Measurements from ENCODE around the gene SRRM4. TPM values are rescaled to one million over a fixed set of nuclear protein-coding genes. Genes with fewer than 3 reads are reported as not detected.
A peak's percentile ranks its signal among the peaks of the same experiment; 100 is the strongest.

SRRM4 gene
- total RNA-seq, 1 donor from 2014 or later = not detected

DNA sequence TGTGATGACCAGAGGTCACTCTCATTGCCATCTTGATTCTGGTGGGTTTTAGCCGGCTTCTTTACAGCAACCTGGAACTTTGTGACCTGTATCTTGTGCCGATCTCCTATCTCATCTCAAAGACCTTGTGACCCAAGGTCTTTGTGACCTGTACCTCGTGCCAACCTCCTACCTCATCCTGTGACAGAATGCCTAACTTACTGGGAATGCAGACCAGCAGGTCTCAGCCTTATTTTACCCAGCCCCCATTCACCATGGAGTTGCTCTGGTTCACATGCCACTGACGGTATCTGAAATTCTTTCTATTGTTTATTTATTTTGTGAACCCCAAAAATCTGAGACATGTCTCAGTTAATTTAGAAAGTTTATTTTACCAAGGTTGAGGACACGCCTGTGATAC lies 189.9 kb downstream of the SRRM4 start:
- ATAC-seq = no peak

DNA sequence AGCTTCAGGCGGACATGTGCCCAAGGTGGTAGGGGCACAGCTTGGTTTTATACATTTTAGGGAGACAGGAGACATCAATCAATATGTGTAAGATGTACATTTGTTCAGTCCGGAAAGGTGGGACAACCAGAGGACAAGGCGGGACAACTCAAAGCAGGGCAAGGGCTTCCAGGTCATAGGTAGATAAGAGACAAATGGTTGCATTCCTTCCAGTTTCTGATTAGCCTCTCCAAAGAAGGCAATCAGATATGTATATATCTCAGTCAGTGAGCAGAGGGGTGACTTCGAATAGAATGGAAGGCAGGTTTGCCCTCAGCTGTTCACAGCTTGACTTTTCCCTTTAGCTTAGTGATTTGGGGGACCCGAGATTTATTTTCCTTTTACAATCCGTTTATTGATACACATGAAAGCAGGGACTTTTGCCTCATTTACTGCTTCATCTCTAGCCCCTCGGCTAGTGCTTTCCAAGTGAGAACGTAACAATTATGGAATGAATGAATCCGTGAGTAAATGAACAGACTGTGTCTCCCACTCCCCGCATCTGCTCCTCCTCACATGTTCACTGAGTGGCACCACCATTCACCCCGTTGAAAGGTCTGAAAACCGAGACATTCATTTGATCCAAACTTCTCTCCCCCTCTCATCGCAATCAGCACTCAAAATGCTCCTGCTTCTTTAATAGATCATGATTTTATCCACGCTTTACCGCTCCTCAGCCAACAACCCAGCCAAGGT lies 190.5 kb downstream of the SRRM4 start:
- no peaks in the 10 kb centered on the region for H3K27me3 ChIP-seq (ENCODE audit: low read depth)
- intact Hi-C loops (cut with DNase I) = no loop called here
- no peak overlapping the region for H3K4me3 ChIP-seq
- DNase-seq = no peak
- H3K4me1 ChIP-seq = peaks cover 1% of the 10 kb centered on the region
- H3K27ac ChIP-seq = no peak overlapping the region
- H3K36me3 ChIP-seq = no peaks in the 10 kb centered on the region
- TF ChIP-seq, protein P1, sequence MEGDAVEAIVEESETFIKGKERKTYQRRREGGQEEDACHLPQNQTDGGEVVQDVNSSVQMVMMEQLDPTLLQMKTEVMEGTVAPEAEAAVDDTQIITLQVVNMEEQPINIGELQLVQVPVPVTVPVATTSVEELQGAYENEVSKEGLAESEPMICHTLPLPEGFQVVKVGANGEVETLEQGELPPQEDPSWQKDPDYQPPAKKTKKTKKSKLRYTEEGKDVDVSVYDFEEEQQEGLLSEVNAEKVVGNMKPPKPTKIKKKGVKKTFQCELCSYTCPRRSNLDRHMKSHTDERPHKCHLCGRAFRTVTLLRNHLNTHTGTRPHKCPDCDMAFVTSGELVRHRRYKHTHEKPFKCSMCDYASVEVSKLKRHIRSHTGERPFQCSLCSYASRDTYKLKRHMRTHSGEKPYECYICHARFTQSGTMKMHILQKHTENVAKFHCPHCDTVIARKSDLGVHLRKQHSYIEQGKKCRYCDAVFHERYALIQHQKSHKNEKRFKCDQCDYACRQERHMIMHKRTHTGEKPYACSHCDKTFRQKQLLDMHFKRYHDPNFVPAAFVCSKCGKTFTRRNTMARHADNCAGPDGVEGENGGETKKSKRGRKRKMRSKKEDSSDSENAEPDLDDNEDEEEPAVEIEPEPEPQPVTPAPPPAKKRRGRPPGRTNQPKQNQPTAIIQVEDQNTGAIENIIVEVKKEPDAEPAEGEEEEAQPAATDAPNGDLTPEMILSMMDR (IDR thresholded peaks at IDR 0.05) = no peak
- no peaks in the 10 kb centered on the region for H3K9me3 ChIP-seq
- ATAC-seq = no peak

More for the DNA sequence above, 189.9 kb downstream of the SRRM4 start:
- no peaks in the 10 kb centered on the region for H3K9me3 ChIP-seq
- intact Hi-C loops (cut with DNase I) = no loop called here
- H3K4me1 ChIP-seq = no peaks in the 10 kb centered on the region
- no peaks in the 10 kb centered on the region for H3K27me3 ChIP-seq (ENCODE audit: low read depth)
- no peak for DNase-seq
- H3K4me3 ChIP-seq = no peak overlapping the region
- TF ChIP-seq, protein P1 (IDR thresholded peaks at IDR 0.05) = no peak
- no peaks in the 10 kb centered on the region for H3K36me3 ChIP-seq
- no peak overlapping the region for H3K27ac ChIP-seq

DNA sequence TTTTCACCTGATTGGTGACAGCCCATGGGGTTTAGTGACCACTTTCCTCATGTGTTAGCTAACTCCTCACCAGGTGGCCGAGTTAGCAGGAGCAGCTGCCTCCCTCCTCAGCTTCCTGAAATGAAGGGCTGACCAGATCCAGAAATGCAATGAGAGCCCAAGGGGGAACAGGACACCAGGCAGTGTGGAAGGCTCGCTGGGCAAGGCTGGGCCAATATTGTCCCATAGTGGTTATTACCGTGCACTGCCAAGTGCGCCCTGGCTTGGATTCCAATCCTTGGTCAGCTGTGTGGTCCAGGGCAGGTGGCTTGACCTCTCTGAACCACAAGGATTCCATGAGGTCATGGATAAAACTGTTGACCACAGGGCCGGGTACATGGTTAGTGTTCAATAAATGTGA lies 193.7 kb downstream of the SRRM4 start:
- Histone ChIP-seq H3K9me3 (no peaks in the 10 kb centered on the region), H3K36me3 (no peaks in the 10 kb centered on the region), H3K27me3 (ENCODE audit: low read depth) (no peaks in the 10 kb centered on the region), H3K27ac (no peak overlapping the region), H3K4me1 (peaks cover 10% of the 10 kb centered on the region), H3K4me3 (no peak overlapping the region)
- ATAC-seq (no peak), DNase-seq (no peak)
- TF ChIP-seq, protein P1 (IDR thresholded peaks at IDR 0.05) = no peak
- intact Hi-C loops (cut with DNase I) = no loop called here

- H3K4me3 ChIP-seq = peak overlapping the region; percentile 41
- H3K27ac ChIP-seq = peak overlapping the region; percentile 77
- H3K36me3 ChIP-seq = no peaks in the 10 kb centered on the region
- H3K27me3 ChIP-seq (ENCODE audit: low read depth) = no peaks in the 10 kb centered on the region
- ATAC-seq = peak; percentile 52 to 64
- peak; percentile 84 for DNase-seq
- TF ChIP-seq, protein P1 (IDR thresholded peaks at IDR 0.05) = no peak
- H3K9me3 ChIP-seq = no peaks in the 10 kb centered on the region
- H3K4me1 ChIP-seq = peaks cover 12% of the 10 kb centered on the region
- intact Hi-C loops (cut with DNase I) = no loop called here
These were observed 195.1 kb downstream of the SRRM4 start for GRCh38 chr12:119176267-119177055.

- Histone ChIP-seq H3K27me3 (ENCODE audit: low read depth) (no peaks in the 10 kb centered on the region), H3K9me3 (no peaks in the 10 kb centered on the region), H3K36me3 (no peaks in the 10 kb centered on the region), H3K4me1 (peaks cover 18% of the 10 kb centered on the region), H3K27ac (no peak overlapping the region), H3K4me3 (no peak overlapping the region)
- intact Hi-C loops (cut with DNase I) = no loop called here
- DNase-seq (no peak), ATAC-seq (no peak)
- TF ChIP-seq, protein P1 (IDR thresholded peaks at IDR 0.05) = no peak
These were observed 195.7 kb downstream of the SRRM4 start for GRCh38 chr12:119177056-119177325.
